ENCODE results near the gene SBF1.

SBF1 gene, protein sequence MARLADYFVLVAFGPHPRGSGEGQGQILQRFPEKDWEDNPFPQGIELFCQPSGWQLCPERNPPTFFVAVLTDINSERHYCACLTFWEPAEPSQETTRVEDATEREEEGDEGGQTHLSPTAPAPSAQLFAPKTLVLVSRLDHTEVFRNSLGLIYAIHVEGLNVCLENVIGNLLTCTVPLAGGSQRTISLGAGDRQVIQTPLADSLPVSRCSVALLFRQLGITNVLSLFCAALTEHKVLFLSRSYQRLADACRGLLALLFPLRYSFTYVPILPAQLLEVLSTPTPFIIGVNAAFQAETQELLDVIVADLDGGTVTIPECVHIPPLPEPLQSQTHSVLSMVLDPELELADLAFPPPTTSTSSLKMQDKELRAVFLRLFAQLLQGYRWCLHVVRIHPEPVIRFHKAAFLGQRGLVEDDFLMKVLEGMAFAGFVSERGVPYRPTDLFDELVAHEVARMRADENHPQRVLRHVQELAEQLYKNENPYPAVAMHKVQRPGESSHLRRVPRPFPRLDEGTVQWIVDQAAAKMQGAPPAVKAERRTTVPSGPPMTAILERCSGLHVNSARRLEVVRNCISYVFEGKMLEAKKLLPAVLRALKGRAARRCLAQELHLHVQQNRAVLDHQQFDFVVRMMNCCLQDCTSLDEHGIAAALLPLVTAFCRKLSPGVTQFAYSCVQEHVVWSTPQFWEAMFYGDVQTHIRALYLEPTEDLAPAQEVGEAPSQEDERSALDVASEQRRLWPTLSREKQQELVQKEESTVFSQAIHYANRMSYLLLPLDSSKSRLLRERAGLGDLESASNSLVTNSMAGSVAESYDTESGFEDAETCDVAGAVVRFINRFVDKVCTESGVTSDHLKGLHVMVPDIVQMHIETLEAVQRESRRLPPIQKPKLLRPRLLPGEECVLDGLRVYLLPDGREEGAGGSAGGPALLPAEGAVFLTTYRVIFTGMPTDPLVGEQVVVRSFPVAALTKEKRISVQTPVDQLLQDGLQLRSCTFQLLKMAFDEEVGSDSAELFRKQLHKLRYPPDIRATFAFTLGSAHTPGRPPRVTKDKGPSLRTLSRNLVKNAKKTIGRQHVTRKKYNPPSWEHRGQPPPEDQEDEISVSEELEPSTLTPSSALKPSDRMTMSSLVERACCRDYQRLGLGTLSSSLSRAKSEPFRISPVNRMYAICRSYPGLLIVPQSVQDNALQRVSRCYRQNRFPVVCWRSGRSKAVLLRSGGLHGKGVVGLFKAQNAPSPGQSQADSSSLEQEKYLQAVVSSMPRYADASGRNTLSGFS (N-terminal part only)

DNA sequence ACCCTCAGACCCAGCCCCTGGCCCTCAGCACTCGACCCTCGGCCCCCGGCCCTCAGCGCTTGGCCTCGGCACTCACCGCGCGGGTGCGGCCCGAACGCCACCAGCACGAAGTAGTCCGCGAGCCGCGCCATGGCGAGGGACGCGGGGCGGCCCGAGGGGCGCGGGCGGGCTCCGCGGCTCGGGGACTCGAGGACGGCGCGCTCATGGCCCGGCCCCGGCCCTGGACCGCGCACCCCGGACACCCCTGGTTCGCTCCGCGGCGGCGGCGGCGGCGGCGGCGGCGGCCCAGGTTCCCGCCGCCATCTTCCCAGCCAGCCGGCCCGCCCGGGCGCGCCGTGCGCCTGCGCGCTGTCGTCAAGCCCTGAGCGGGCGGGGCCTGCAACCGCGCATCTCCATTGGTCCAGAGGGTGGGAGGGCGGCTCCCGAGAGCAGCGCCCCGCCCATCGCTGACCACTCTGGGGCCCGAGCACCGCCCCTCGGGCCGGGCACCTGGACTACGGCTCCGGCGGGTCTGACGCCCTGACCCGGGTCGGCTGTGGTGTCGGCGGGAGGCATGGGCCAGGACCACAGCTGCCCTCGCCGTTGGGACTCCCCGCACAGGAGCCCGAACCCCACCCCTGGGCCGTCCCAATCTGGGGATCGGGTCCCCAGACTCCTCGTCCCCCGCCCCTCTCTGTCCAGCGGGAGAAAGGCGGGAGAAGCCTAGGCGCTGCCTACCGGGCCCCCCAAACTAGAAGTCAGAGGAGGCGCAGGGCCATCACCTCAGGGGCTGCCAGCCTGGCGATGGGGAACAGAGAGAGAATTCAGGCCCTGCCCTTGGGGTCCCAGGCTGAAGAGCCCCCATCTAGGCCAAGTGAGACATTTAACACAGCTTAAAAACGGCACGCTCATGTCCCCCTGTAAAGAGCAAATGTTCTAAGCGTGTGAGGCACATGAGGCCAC, at the start of gene SBF1:
Gene SBF1, minus strand, starts transcription at position 326 of the 942 bp plus-strand sequence. Its CDS starts 195 bp downstream, at position 131.
- peak; percentile 90 for DNase-seq (ENCODE audit: low read depth)
- TF ChIP-seq, protein P1, sequence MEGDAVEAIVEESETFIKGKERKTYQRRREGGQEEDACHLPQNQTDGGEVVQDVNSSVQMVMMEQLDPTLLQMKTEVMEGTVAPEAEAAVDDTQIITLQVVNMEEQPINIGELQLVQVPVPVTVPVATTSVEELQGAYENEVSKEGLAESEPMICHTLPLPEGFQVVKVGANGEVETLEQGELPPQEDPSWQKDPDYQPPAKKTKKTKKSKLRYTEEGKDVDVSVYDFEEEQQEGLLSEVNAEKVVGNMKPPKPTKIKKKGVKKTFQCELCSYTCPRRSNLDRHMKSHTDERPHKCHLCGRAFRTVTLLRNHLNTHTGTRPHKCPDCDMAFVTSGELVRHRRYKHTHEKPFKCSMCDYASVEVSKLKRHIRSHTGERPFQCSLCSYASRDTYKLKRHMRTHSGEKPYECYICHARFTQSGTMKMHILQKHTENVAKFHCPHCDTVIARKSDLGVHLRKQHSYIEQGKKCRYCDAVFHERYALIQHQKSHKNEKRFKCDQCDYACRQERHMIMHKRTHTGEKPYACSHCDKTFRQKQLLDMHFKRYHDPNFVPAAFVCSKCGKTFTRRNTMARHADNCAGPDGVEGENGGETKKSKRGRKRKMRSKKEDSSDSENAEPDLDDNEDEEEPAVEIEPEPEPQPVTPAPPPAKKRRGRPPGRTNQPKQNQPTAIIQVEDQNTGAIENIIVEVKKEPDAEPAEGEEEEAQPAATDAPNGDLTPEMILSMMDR (IDR thresholded peaks at IDR 0.05; ENCODE audit: insufficient read depth, low read depth, low read length, missing control alignments): no peak
- peak within 1 kb of the TSS; percentile 68 for H3K4me3 ChIP-seq (ENCODE audit: low read length)

DNA sequence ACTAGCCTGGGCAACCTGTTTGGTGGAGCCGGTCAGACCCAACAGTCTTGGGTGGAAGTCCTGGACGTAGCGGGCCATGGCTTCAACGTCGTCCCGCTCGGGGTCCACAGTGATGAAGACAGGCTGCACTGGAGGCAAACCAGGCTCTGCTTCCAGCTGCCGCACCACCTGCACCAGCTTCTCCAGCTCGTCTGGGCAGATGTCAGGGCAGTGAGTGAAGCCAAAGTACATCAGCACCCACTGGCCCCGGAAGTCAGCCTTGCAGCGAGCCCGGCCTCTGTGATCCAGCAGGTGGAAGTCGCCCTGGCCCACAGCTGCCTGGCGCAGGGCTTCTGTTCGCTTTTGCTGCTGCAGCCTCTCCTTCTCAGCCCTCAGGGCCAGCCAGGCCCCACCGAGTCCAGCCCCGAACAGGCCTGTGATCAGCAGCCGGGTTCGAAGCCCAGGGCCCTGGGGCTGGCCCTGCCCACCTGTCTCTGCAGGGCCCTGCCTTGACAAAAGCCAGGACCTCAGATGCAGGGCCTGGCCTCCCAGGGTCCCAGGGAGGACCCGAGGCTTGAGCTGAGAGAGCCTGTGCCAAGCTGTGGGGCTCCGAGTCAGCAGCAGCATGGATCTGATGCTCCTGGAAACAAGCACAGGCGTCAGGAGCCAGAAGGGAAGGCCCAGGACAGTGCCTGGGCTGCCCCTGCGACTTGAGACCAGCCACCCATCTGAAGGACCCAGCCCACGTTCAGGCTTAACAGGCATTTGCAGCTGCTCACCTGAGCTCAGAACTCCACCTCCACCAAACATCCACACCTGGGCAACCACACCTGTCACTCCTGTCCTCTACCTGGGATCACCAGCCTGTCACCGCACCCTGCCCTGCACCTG, 49.2 kb upstream of the SBF1 start:
- TF ChIP-seq, protein P1 (IDR thresholded peaks at IDR 0.05; ENCODE audit: insufficient read depth, low read depth, low read length, missing control alignments): no peak
- H3K4me3 ChIP-seq (ENCODE audit: low read length): peak overlapping the region; percentile 82
- peak; percentile 40 for DNase-seq (ENCODE audit: low read depth)

DNA sequence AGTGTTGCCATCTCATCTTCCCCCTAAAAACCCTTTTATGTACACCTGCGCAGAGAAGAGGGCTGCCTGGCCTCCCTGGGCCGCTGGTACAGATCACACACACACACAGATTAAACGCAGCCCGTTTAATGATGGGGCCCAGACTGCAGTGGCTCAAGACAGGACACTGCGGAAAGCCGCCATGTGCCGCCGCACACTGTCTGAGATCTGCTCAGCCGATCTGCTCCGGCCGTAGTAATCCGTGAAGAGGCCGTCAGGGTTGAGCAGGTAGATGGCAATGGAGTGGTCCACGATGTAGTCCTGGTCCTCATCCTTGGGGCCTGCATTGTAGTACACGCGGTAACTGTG, 48.6 kb upstream of the SBF1 start:
- no peak overlapping the region for H3K4me3 ChIP-seq (ENCODE audit: low read length)
- TF ChIP-seq, protein P1 (IDR thresholded peaks at IDR 0.05; ENCODE audit: insufficient read depth, low read depth, low read length, missing control alignments): no peak
- DNase-seq (ENCODE audit: low read depth): no peak

DNA sequence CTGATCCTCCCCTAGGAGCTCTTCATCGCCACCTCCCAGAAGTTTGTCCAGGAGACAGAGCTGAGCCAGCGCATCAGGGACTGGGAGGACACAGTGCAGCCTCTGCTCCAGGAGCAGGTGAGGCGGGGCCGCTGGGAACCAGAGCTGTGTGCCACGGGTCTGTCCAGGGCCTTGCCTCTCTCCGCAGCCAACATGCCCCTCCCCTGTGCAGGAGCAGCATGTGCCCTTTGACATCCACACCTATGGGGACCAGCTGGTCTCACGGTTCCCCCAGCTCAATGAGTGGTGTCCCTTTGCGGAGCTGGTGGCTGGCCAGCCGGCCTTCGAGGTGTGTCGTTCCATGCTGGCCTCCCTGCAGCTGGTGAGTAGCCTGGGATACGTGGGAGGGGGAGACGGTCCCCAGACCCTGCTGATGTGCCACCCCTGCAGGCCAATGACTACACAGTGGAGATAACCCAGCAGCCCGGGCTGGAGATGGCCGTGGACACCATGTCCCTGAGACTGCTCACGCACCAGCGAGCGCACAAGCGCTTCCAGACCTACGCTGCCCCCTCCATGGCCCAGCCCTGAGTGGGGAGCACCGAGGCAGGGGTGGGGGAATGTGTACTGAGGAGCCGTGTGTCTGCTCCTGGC, 48.1 kb upstream of the SBF1 start:
- H3K4me3 ChIP-seq (ENCODE audit: low read length): no peak overlapping the region
- TF ChIP-seq, protein P1 (IDR thresholded peaks at IDR 0.05; ENCODE audit: insufficient read depth, low read depth, low read length, missing control alignments): no peak
- DNase-seq (ENCODE audit: low read depth): no peak

DNA sequence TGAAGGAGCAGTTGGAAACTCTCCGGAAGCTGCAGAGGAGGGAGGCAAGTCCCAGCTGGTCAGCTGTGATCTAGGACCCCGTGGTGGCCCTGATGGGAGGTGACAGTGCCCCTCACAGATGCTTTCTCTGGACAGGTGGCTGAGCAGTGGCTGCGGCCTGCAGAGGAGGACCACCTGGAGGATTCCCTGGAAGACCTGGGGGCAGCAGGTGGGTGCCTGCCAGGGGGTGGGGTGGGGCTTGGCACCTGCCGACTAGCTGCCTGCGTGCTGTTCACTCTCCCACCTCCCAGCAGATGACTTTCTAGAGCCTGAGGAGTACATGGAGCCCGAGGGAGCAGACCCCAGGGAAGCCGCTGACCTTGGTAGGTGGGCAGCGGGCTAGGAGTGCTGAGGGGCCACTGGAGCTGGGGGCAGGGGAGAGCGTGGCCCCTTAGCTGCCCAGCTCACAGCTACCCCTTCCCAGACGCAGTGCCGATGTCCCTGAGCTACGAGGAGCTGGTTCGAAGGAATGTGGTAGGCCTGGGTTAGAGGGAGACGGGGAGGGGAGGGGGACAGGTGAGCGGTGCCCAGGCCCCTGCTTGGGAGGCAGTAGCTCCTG, 47.5 kb upstream of the SBF1 start:
- DNase-seq (ENCODE audit: low read depth): no peak
- TF ChIP-seq, protein P1 (IDR thresholded peaks at IDR 0.05; ENCODE audit: insufficient read depth, low read depth, low read length, missing control alignments): no peak
- no peak overlapping the region for H3K4me3 ChIP-seq (ENCODE audit: low read length)

Data from epithelial cell of esophagus (primary cell).